ENCODE results near the gene TMEM125. TPM values are rescaled to one million over a fixed set of nuclear protein-coding genes. Genes with fewer than 3 reads are reported as not detected.

The TMEM125 gene
- total and polyA plus RNA-seq, 8 donors: 7.0 to 41.9 (median 22.8) TPM

DNA sequence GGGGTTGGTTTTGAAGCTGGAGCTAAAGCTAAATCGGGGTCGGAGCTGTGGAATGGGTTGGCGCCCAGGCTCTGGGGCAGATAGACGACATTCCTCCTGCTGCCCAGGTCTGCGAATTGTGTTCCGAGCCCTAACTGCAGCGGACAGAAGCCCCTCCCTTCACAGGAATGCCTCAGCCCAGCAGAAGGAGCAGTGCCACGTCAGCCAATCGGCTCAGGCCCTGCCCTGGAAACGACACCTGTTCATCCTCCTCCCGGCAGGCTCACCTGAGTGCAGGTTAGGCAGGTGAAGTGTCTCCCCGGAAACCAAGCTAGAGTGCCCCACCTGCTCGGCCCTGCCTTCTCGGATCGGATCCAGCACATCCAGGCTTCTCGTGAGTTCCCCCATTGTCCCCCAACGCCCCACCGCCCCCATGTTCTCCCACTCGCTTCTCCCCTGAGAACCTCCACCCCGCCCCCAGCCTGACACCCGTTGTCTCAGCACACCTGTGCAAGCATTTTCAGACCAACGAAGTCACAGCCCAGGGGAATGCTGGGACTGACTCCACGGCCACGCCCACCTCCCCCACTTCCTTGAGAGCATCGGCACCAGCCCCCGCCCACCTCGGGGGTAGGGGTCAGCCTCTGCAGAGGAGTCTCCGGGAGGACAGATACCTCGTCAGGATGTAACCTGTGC lies 775 bp downstream of the TMEM125 start:
- peaks cover 0 to 28% (median 10%) of the 10 kb centered on the region in 3 donors for H3K27me3 ChIP-seq
- WGBS, 5 donors: 3 to 7% (median 5%) methylated on average over 14 to 29 of the region's 29 CpGs
- H3K9me3 ChIP-seq: no peaks in the 10 kb centered on the region
- no peaks in the 10 kb centered on the region for H3K36me3 ChIP-seq
- TF ChIP-seq, protein P1, sequence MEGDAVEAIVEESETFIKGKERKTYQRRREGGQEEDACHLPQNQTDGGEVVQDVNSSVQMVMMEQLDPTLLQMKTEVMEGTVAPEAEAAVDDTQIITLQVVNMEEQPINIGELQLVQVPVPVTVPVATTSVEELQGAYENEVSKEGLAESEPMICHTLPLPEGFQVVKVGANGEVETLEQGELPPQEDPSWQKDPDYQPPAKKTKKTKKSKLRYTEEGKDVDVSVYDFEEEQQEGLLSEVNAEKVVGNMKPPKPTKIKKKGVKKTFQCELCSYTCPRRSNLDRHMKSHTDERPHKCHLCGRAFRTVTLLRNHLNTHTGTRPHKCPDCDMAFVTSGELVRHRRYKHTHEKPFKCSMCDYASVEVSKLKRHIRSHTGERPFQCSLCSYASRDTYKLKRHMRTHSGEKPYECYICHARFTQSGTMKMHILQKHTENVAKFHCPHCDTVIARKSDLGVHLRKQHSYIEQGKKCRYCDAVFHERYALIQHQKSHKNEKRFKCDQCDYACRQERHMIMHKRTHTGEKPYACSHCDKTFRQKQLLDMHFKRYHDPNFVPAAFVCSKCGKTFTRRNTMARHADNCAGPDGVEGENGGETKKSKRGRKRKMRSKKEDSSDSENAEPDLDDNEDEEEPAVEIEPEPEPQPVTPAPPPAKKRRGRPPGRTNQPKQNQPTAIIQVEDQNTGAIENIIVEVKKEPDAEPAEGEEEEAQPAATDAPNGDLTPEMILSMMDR (IDR thresholded peaks at IDR 0.05): no peak
- TF ChIP-seq POLR2AphosphoS5 (IDR thresholded peaks at IDR 0.05) (peak in 2 of 3 donors; percentile 81 to 90), EP300 (IDR thresholded peaks at IDR 0.05) (no peak), POLR2A (IDR thresholded peaks at IDR 0.05) (peak in 1 of 4 donors; percentile 23)
- DNase-seq: peak; percentile 93 to 94
- peak overlapping the region; percentile 79 to 86 (median 81) for H3K27ac ChIP-seq
- peaks cover 7 to 47% (median 35%) of the 10 kb centered on the region in 4 donors for H3K4me1 ChIP-seq
- H3K4me3 ChIP-seq: peak overlapping the region; percentile 27 to 45 (median 38)
- intact Hi-C loops (cut with DNase I; ENCODE audit: low total_unique reads): no loop called here

DNA sequence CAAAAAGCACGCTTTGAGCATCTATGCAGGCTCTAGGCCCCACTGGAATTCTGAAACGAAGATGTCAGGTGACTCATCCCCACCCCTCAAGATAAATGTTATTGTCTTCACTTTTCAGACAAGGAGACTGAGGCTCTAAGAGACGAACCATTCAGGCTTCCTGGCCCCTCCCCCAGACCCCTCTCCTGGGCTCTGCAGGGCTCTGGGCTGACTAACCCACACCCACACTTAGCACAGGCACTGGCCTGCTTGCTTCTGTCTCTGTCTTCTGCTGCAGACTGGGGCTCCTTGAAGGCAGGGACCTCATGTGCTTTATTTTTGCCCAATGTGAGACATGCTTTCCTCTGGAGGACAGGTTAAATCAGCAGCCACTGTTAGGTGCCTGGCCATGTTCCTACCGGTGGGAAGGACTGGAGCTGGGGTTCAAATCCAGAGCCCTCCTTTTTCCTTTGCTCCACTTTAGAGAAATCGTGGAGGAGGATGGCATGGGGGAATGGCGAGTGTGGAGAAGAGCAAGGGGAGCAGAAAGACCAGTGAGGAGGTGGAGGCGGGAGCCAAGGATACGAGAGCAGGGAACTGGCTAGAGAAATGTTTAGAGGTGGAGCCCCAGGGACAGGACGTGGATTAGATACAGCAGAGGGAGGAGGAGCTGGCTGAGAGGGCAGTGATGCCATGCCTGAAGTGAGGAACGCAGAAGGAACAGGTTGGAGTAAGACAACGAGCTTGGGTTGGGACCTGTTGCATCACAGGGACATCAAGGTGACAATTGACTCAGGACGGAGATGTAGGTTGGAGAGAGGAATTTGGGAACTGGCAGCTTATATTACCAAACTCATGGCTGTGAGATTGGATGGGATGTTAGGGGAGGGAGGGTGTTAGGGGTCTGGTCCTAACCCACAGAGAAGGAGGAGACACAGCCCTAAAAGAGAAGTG lies 1.7 kb downstream of the TMEM125 start:
- Histone ChIP-seq H3K9me3 (no peaks in the 10 kb centered on the region), H3K27me3 (peaks cover 0 to 28% (median 10%) of the 10 kb centered on the region in 3 donors), H3K27ac (peak overlapping the region; percentile 79 to 86 (median 81)), H3K4me1 (peaks cover 7 to 47% (median 39%) of the 10 kb centered on the region in 4 donors), H3K4me3 (peak overlapping the region; percentile 27 to 45 (median 38)), H3K36me3 (no peaks in the 10 kb centered on the region)
- intact Hi-C loops (cut with DNase I; ENCODE audit: low total_unique reads): no loop called here
- no peak for TF ChIP-seq POLR2AphosphoS5 (IDR thresholded peaks at IDR 0.05)
- DNase-seq: peak in 1 of 2 donors; percentile 25
- 46 to 61% (median 53%) methylated on average over 12 of the region's 12 CpGs for WGBS, 5 donors

GRCh38 chr1:43272161-43272560 lies 2.4 kb downstream of the TMEM125 start:
- peak in 1 of 2 donors; percentile 20 for DNase-seq

DNA sequence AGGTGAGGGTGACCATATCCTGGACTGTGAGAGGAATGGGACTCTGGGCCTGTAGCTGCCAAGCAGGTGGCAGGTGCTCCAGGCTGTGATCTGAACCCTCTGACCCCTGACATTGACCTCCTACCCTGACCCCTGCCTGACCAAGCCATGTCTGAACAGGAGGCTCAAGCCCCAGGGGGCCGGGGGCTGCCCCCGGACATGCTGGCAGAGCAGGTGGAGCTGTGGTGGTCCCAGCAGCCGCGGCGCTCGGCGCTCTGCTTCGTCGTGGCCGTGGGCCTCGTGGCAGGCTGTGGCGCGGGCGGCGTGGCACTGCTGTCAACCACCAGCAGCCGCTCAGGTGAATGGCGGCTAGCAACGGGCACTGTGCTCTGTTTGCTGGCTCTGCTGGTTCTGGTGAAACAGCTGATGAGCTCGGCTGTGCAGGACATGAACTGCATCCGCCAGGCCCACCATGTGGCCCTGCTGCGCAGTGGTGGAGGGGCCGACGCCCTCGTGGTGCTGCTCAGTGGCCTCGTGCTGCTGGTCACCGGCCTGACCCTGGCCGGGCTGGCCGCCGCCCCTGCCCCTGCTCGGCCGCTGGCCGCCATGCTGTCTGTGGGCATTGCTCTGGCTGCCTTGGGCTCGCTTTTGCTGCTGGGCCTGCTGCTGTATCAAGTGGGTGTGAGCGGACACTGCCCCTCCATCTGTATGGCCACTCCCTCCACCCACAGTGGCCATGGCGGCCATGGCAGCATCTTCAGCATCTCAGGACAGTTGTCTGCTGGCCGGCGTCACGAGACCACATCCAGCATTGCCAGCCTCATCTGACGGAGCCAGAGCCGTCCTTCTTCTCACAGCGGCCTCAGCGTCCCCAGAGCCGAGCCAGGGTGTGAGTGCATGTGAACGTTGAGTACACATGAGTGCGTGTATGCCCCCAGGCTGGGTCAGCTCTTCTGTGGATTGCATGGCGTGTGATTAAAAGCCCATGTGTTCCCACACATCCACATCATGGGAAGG lies 3.1 kb downstream of the TMEM125 start:
- no peak overlapping the region for H3K4me3 ChIP-seq
- TF ChIP-seq, protein P1 (IDR thresholded peaks at IDR 0.05): no peak
- TF ChIP-seq POLR2AphosphoS5 (IDR thresholded peaks at IDR 0.05): no peak
- TF ChIP-seq POLR2A (IDR thresholded peaks at IDR 0.05): no peak
- TF ChIP-seq EP300 (IDR thresholded peaks at IDR 0.05): no peak
- H3K27ac ChIP-seq: no peak overlapping the region
- no peaks in the 10 kb centered on the region for H3K36me3 ChIP-seq
- peaks cover 12 to 48% (median 42%) of the 10 kb centered on the region in 4 donors for H3K4me1 ChIP-seq
- peak in 1 of 2 donors; percentile 16 for DNase-seq
- WGBS, 5 donors: 91 to 97% (median 95%) methylated on average over 16 to 46 of the region's 46 CpGs
- intact Hi-C loops (cut with DNase I; ENCODE audit: low total_unique reads): no loop called here
- peaks cover 0 to 28% (median 10%) of the 10 kb centered on the region in 3 donors for H3K27me3 ChIP-seq
- H3K9me3 ChIP-seq: no peaks in the 10 kb centered on the region

More at GRCh38 chr1:43272161-43272560, 2.4 kb downstream of the TMEM125 start:
- Histone ChIP-seq H3K4me3 (no peak overlapping the region), H3K27ac (peak overlapping the region in 1 of 5 donors; percentile 83), H3K36me3 (no peaks in the 10 kb centered on the region), H3K9me3 (no peaks in the 10 kb centered on the region), H3K27me3 (peaks cover 0 to 28% (median 10%) of the 10 kb centered on the region in 3 donors), H3K4me1 (peaks cover 11 to 46% (median 44%) of the 10 kb centered on the region in 4 donors)
- no peak for TF ChIP-seq POLR2AphosphoS5 (IDR thresholded peaks at IDR 0.05)
- TF ChIP-seq, protein P1 (IDR thresholded peaks at IDR 0.05): no peak
- WGBS, 5 donors: 67 to 82% (median 76%) methylated on average over 8 to 9 of the region's 9 CpGs
- intact Hi-C loops (cut with DNase I; ENCODE audit: low total_unique reads): no loop called here
